Measurements from ENCODE around the gene ACTG1.

- no peak for TF ChIP-seq CTCF (IDR thresholded peaks at IDR 0.05; ENCODE audit: low read depth, low read length, missing input control)
- TF ChIP-seq RAD21 (IDR thresholded peaks at IDR 0.05): no peak
- no peak for TF ChIP-seq MAX (IDR thresholded peaks at IDR 0.05)
- no peak for TF ChIP-seq YY1 (IDR thresholded peaks at IDR 0.05)
- no peak for TF ChIP-seq SP1 (IDR thresholded peaks at IDR 0.05)
- TF ChIP-seq GABPA (IDR thresholded peaks at IDR 0.05 in 1 of 2, conservative IDR thresholded peaks at IDR 0.05 in 1 of 2): no peak
- no peak for TF ChIP-seq ATF3 (IDR thresholded peaks at IDR 0.05)
- TF ChIP-seq JUND (IDR thresholded peaks at IDR 0.05): no peak
- TF ChIP-seq REST (IDR thresholded peaks at IDR 0.05): no peak
Observed at GRCh38 chr17:81470944-81471817, 41.4 kb downstream of the ACTG1 start.
